Left ventricle myocardium superior (tissue), 1 donor: ENCODE results near the gene ZFYVE28. TPM values are rescaled to one million over a fixed set of nuclear protein-coding genes. Genes with fewer than 3 reads are reported as not detected.
A peak's percentile ranks its signal among the peaks of the same experiment; 100 is the strongest.

Experiments
- ATAC-seq: fragments of 200-7000 bp; cut with Tn5 transposase; one replicate; pipeline ENCODE4 v1.9.1; 2020; ENCODE audit warnings: mild to moderate bottlenecking, moderate library complexity
- DNase-seq: peaks from one replicate; pipeline ENCODE4 v3.0.0-alpha.2; 2020
- intact Hi-C: fragments of 100-400 bp; cut with micrococcal nuclease; formaldehyde crosslinking; loops from one replicate; pipeline ENCODE4 v1.11.0; 2022
- total RNA-seq: library from RNA; stranded (reverse); fragmentation: NEBNext Ultra II Directional; extraction: Animal tissue kit (Norgen Biotek cat#: 25700); gene quantifications from one replicate; pipeline ENCODE4 v1.2.1, GENCODE V29; 2021
- donor health status: DM: no; HTN: yes; CAD: no; lungs with severe emphysema.

The ZFYVE28 gene
- total RNA-seq, 1 donor from 2014 or later, result 5.6 TPM

- no peak for DNase-seq
- intact Hi-C loops, result no loop called here
- no peak for ATAC-seq
Observed at GRCh38 chr4:2399631-2400190, 18.7 kb downstream of the ZFYVE28 start.

- no peak for DNase-seq
- intact Hi-C loops, result no loop called here
Observed at GRCh38 chr4:2399216-2399615, 19.2 kb downstream of the ZFYVE28 start.

GRCh38 chr4:2397596-2398379 lies 20.7 kb downstream of the ZFYVE28 start:
- DNase-seq (no peak), ATAC-seq (no peak)
- intact Hi-C loops, result no loop called here

More at GRCh38 chr4:2399216-2399615, 19.2 kb downstream of the ZFYVE28 start:
- no peak for ATAC-seq

- DNase-seq, result no peak
- intact Hi-C loops, result no loop called here
- no peak for ATAC-seq
Observed at GRCh38 chr4:2396781-2397368, 21.6 kb downstream of the ZFYVE28 start.

GRCh38 chr4:2395584-2395983 lies 22.9 kb downstream of the ZFYVE28 start:
- DNase-seq, result no peak
- intact Hi-C loops, result no loop called here
- no peak for ATAC-seq

- DNase-seq (no peak), ATAC-seq (no peak)
- intact Hi-C loops, result no loop called here
Observed at GRCh38 chr4:2395038-2395437, 23.4 kb downstream of the ZFYVE28 start.

GRCh38 chr4:2394528-2394927 lies 23.9 kb downstream of the ZFYVE28 start:
- intact Hi-C loops, result no loop called here
- no peak for ATAC-seq
- DNase-seq, result no peak

GRCh38 chr4:2393353-2394270 lies 24.8 kb downstream of the ZFYVE28 start:
- intact Hi-C loops, result no loop called here
- ATAC-seq (peak; percentile 41), DNase-seq (no peak)

- intact Hi-C loops, result no loop called here
- ATAC-seq (no peak), DNase-seq (no peak)
Observed at GRCh38 chr4:2390784-2391421, 27.5 kb downstream of the ZFYVE28 start.

GRCh38 chr4:2390146-2390545 lies 28.3 kb downstream of the ZFYVE28 start:
- DNase-seq (no peak), ATAC-seq (no peak)
- intact Hi-C loops, result no loop called here

GRCh38 chr4:2389691-2390090 lies 28.8 kb downstream of the ZFYVE28 start:
- intact Hi-C loops, result no loop called here
- DNase-seq (no peak), ATAC-seq (no peak)

- no peak for ATAC-seq
- intact Hi-C loops, result no loop called here
- no peak for DNase-seq
Observed at GRCh38 chr4:2388429-2389182, 29.8 kb downstream of the ZFYVE28 start.

- ATAC-seq (no peak), DNase-seq (no peak)
- intact Hi-C loops, result no loop called here
Observed at GRCh38 chr4:2387829-2388228, 30.6 kb downstream of the ZFYVE28 start.

GRCh38 chr4:2387218-2387617 lies 31.2 kb downstream of the ZFYVE28 start:
- DNase-seq (no peak), ATAC-seq (no peak)
- intact Hi-C loops, result no loop called here

GRCh38 chr4:2386717-2387116 lies 31.7 kb downstream of the ZFYVE28 start:
- DNase-seq, result no peak
- intact Hi-C loops, result no loop called here
- no peak for ATAC-seq

- ATAC-seq, result no peak
- no peak for DNase-seq
- intact Hi-C loops, result no loop called here
Observed at GRCh38 chr4:2385516-2385915, 32.9 kb downstream of the ZFYVE28 start.

GRCh38 chr4:2384245-2384644 lies 34.2 kb downstream of the ZFYVE28 start:
- no peak for DNase-seq
- intact Hi-C loops, result no loop called here
- ATAC-seq, result no peak

GRCh38 chr4:2383760-2384159 lies 34.7 kb downstream of the ZFYVE28 start:
- intact Hi-C loops, result no loop called here
- DNase-seq (no peak), ATAC-seq (no peak)
